Panc1 (cell line): ENCODE data around the gene KIAA1755. TPM values are rescaled to one million over a fixed set of nuclear protein-coding genes. Genes with fewer than 3 reads are reported as not detected.

ENCODE experiments used
- ATAC-seq: fragments of 200-7000 bp; cut with Tn5 transposase; 2 replicates; pipeline ENCODE4 v1.9.1; 2020; ENCODE audit warnings: mild to moderate bottlenecking, moderate library complexity
- BruUV-seq: library from RNA; stranded (reverse); fragments of 400-500 nt; replicated peaks from 2 replicates; lab custom pipeline; 2021; lab: Mats Ljungman, UMichigan
- CTCF ChIA-PET: fragments of 300-600 bp; sonication (Branson Sonifier 250); formaldehyde crosslinking; loops from one replicate; lab custom pipeline; 2022; ENCODE audit warnings: antibody characterized with exemption; lab: Charles Lee
- POLR2A ChIA-PET: fragments of 300-600 bp; sonication (Branson Sonifier 250); formaldehyde crosslinking; loops from one replicate; lab custom pipeline; 2022; ENCODE audit warnings: antibody characterized with exemption; lab: Charles Lee
- DNase-seq: peaks from one replicate; pipeline ENCODE4 v3.0.0-alpha.2; 2010; ENCODE audit warnings: low read depth, low spot score
- H3K27ac ChIP-seq: 2 replicates; pipeline ENCODE4 v1.5.1; 2011; ENCODE audit warnings: mild to moderate bottlenecking, low read length, inconsistent platforms
- H3K27me3 ChIP-seq: fragments of 200-500 bp; sonication (Bioruptor generic); 2 replicates; pipeline ENCODE4 v1.6.0; 2014; ENCODE audit warnings: low read length, inconsistent platforms; ENCODE audit not compliant: control insufficient read depth, insufficient read depth
- H3K36me3 ChIP-seq: fragments of 200-500 bp; sonication (Bioruptor generic); 2 replicates; pipeline ENCODE4 v1.5.1; 2014; ENCODE audit warnings: inconsistent platforms, mild to moderate bottlenecking, low read length, moderate library complexity; ENCODE audit not compliant: control insufficient read depth, insufficient read depth
- H3K4me1 ChIP-seq: 2 replicates; pipeline ENCODE4 v1.5.1; 2011; ENCODE audit warnings: inconsistent platforms, mild to moderate bottlenecking, low read length, moderate library complexity; ENCODE audit not compliant: control insufficient read depth, insufficient read depth
- H3K4me3 ChIP-seq, 2 experiments: 2 replicates each; pipeline ENCODE4 v1.5.1; 2011 to 2012; ENCODE audit warnings: low read depth in 2 of 2, low read length in 2 of 2, mild to moderate bottlenecking in 2 of 2, inconsistent platforms in 1 of 2, moderate library complexity in 1 of 2
- H3K9me3 ChIP-seq: fragments of 200-500 bp; sonication (Bioruptor generic); 2 replicates; pipeline ENCODE4 v1.5.1; 2014; ENCODE audit warnings: low read depth, mild to moderate bottlenecking, inconsistent platforms, low read length, moderate library complexity; ENCODE audit not compliant: control insufficient read depth, insufficient read depth
- POLR2AphosphoS5 ChIP-seq: IDR thresholded peaks from 2 replicates; pipeline ENCODE4 v1.6.1; 2012; ENCODE audit warnings: mild to moderate bottlenecking, low read depth, low read length, moderate library complexity
- SIN3A ChIP-seq: IDR thresholded peaks from 2 replicates; pipeline ENCODE4 v1.6.1; 2012; ENCODE audit warnings: low read depth, mild to moderate bottlenecking, low read length, moderate library complexity, borderline replicate concordance; ENCODE audit not compliant: insufficient read depth
- TCF7L2 ChIP-seq: IDR thresholded peaks from 2 replicates; pipeline ENCODE4 v1.6.1; 2011; ENCODE audit warnings: mild to moderate bottlenecking, low read depth, low read length, inconsistent platforms
- in situ Hi-C: cut with HindIII; loops from 2 replicates; pipeline ENCODE4 v1.10.0; 2016; ENCODE audit warnings: low sequenced_read_pairs, low pct_unique_long_range_greater_than_20kb
- intact Hi-C: fragments of 100-400 bp; cut with micrococcal nuclease; formaldehyde crosslinking; loops from one replicate; pipeline ENCODE4 v1.10.0; 2022; ENCODE audit not compliant: unreplicated experiment
- total RNA-seq: library from RNA; stranded (reverse); gene quantifications from one replicate; pipeline ENCODE4 v1.2.1, GENCODE V29; 2021; ENCODE audit not compliant: unreplicated experiment
- TF ChIP-seq, protein P1 (sequence below): fragments of 450-650 bp; IDR thresholded peaks from 2 replicates; pipeline ENCODE4 v1.5.1; 2017; ENCODE audit warnings: mild to moderate bottlenecking
- TF ChIP-seq, protein P2 (sequence below), 2 experiments: IDR thresholded peaks; 2 replicates each; pipeline ENCODE4 v1.6.1; 2011 to 2012; ENCODE audit warnings: low read depth in 2 of 2, control low read depth in 1 of 2, low read length in 1 of 2, mild to moderate bottlenecking in 1 of 2, moderate library complexity in 1 of 2; ENCODE audit not compliant: insufficient read depth in 1 of 2

KIAA1755 gene
- total RNA-seq, 1 experiment from 2014 or later, result 0.08 TPM

DNA sequence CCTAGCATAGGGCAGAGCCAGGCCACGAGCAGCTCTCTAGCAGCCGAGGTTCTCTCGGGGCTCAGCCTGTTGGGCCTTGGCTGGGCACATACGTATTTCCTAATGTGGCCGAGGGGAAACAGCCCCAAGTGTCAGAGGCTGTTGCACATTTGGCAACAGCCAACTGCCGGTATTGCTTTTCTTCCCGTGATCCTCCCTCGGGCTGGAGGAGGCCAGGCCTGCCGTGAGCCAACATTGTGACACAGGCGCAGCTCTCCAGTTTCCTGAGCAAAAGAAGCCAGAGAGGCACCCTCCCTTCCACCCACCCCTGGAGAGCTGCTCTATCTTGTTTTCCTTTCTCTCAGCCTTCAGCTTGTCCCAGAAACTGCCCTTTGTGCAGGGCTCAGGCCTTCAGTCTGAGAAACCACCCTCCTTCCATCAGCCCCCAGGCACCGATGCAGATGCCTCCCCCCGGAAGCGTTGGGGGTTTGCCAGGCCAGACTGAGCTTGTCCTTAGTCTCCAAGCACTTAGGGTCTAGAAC is 38.3 kb upstream of the KIAA1755 start:
- Histone ChIP-seq H3K36me3 (no peaks in the 10 kb centered on the region), H3K27ac (no peak overlapping the region), H3K27me3 (no peaks in the 10 kb centered on the region), H3K4me3 (no peak overlapping the region), H3K9me3 (no peaks in the 10 kb centered on the region), H3K4me1 (no peaks in the 10 kb centered on the region)
- DNase-seq, result no peak
- ChIA-PET CTCF (interaction anchor here (0.7 kb wide), 1 partner anchor 34 kb away, joined by 13 read pairs; no protein-coding TSS in a partner anchor), POLR2A (no interaction called here)
- TF ChIP-seq SIN3A, result no peak
- TF ChIP-seq, protein P1, sequence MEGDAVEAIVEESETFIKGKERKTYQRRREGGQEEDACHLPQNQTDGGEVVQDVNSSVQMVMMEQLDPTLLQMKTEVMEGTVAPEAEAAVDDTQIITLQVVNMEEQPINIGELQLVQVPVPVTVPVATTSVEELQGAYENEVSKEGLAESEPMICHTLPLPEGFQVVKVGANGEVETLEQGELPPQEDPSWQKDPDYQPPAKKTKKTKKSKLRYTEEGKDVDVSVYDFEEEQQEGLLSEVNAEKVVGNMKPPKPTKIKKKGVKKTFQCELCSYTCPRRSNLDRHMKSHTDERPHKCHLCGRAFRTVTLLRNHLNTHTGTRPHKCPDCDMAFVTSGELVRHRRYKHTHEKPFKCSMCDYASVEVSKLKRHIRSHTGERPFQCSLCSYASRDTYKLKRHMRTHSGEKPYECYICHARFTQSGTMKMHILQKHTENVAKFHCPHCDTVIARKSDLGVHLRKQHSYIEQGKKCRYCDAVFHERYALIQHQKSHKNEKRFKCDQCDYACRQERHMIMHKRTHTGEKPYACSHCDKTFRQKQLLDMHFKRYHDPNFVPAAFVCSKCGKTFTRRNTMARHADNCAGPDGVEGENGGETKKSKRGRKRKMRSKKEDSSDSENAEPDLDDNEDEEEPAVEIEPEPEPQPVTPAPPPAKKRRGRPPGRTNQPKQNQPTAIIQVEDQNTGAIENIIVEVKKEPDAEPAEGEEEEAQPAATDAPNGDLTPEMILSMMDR, result no peak
- BruUV-seq, result no TSS peak
- in situ Hi-C loops, result no loop called here
- intact Hi-C loops, result no loop called here
- ATAC-seq, result no peak; the same call in 1 of the 2 replicates

DNA sequence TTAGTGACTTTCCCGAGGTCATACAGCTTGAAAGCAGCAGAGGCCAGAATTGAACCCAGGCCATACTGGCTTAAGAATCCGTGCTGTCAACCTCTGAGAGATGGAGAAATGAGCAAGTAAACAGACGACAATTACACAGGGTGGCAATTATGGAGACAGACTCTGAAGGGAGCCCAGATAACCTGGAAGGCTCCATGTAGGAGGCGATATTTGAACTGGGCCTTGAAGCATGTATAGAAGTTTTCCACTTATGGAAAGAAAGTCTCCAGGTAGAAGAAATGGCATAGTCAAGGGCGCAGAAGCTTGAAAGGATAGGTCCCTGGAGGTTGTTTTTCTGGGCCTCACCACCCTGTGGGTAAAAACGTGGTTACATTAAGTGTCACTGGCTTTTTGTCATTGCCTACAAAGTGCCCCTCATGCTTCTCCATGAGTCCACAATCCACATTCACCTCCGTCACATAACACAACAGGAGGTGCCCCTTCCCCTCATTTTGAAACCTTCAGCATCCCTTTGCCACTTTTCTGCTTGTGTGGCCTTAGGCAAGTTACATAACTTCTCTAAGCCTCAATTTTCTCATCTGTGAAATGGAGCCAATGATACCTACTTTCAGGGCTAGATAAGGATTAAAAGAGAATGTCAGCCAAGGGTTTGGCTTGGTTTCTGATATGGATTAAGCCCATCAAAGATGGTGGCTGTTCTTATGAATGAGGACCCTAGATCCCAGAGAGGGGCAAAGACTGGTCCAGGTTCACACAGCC is 37.6 kb upstream of the KIAA1755 start:
- H3K9me3 ChIP-seq, result no peaks in the 10 kb centered on the region
- ATAC-seq (no peak), DNase-seq (no peak)
- no peak overlapping the region for H3K27ac ChIP-seq
- no peaks in the 10 kb centered on the region for H3K27me3 ChIP-seq
- POLR2A ChIA-PET, result no interaction called here
- in situ Hi-C loops, result no loop called here
- CTCF ChIA-PET, result no interaction called here
- H3K4me1 ChIP-seq, result no peaks in the 10 kb centered on the region
- intact Hi-C loops, result no loop called here
- H3K36me3 ChIP-seq, result no peaks in the 10 kb centered on the region
- TF ChIP-seq SIN3A (no peak), TCF7L2 (no peak), POLR2AphosphoS5 (no peak)
- TF ChIP-seq, protein P1, result no peak
- TF ChIP-seq, protein P2, sequence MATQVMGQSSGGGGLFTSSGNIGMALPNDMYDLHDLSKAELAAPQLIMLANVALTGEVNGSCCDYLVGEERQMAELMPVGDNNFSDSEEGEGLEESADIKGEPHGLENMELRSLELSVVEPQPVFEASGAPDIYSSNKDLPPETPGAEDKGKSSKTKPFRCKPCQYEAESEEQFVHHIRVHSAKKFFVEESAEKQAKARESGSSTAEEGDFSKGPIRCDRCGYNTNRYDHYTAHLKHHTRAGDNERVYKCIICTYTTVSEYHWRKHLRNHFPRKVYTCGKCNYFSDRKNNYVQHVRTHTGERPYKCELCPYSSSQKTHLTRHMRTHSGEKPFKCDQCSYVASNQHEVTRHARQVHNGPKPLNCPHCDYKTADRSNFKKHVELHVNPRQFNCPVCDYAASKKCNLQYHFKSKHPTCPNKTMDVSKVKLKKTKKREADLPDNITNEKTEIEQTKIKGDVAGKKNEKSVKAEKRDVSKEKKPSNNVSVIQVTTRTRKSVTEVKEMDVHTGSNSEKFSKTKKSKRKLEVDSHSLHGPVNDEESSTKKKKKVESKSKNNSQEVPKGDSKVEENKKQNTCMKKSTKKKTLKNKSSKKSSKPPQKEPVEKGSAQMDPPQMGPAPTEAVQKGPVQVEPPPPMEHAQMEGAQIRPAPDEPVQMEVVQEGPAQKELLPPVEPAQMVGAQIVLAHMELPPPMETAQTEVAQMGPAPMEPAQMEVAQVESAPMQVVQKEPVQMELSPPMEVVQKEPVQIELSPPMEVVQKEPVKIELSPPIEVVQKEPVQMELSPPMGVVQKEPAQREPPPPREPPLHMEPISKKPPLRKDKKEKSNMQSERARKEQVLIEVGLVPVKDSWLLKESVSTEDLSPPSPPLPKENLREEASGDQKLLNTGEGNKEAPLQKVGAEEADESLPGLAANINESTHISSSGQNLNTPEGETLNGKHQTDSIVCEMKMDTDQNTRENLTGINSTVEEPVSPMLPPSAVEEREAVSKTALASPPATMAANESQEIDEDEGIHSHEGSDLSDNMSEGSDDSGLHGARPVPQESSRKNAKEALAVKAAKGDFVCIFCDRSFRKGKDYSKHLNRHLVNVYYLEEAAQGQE (IDR thresholded peaks at IDR 0.05; ENCODE audit: insufficient read depth in 1 of 2, low read depth in 2 of 2, low read length in 1 of 2), result no peak
- no peak overlapping the region for H3K4me3 ChIP-seq
- no TSS peak for BruUV-seq
